Liver (tissue), 9 donors: ENCODE data around the gene ADH1A. TPM values are rescaled to one million over a fixed set of nuclear protein-coding genes. Genes with fewer than 3 reads are reported as not detected.
"Not testable (repeated sequence)": the region's sequence is repeated elsewhere in the genome, so short reads cannot be mapped to it uniquely, and the experiment has no call there.

Source experiments
- DNase-seq: peaks from one replicate; pipeline ENCODE4 v3.0.0-alpha.2; 2017; ENCODE audit warnings: low spot score
- H3K27ac ChIP-seq, 2 donors: one replicate each; pipeline ENCODE4 v1.7.0; 2013; ENCODE audit warnings: inconsistent platforms in 2 of 2, low read length in 2 of 2, control low read depth in 1 of 2, low read depth in 1 of 2, mild to moderate bottlenecking in 1 of 2
- H3K27me3 ChIP-seq, 4 donors: one replicate each; pipeline versions ENCODE4 v1.6.1 to v1.7.0; 2013; ENCODE audit warnings: low read length in 3 of 4, inconsistent platforms in 1 of 4, mild to moderate bottlenecking in 1 of 4, moderate library complexity in 1 of 4; ENCODE audit not compliant: control insufficient read depth in 4 of 4, insufficient read depth in 4 of 4
- H3K36me3 ChIP-seq, 4 donors: one replicate each; pipeline versions ENCODE4 v1.6.1 to v1.7.0; 2013; ENCODE audit warnings: low read length in 3 of 4, mild to moderate bottlenecking in 3 of 4, low read depth in 1 of 4, moderate library complexity in 1 of 4; ENCODE audit not compliant: control insufficient read depth in 4 of 4, insufficient read depth in 3 of 4
- H3K4me1 ChIP-seq, 4 donors: one replicate each; pipeline versions ENCODE4 v1.6.1 to v1.7.0; 2013; ENCODE audit warnings: low read length in 3 of 4, mild to moderate bottlenecking in 3 of 4, moderate library complexity in 1 of 4; ENCODE audit not compliant: control insufficient read depth in 4 of 4, insufficient read depth in 4 of 4
- H3K4me3 ChIP-seq, 3 donors: one replicate each; pipeline versions ENCODE4 v1.6.1 to v1.7.0; 2013; ENCODE audit warnings: low read length in 3 of 3, control low read depth in 1 of 3, low read depth in 1 of 3, mild to moderate bottlenecking in 1 of 3
- H3K9ac ChIP-seq, 2 donors: one replicate each; pipeline ENCODE4 v1.7.0; 2013; ENCODE audit warnings: low read length in 2 of 2, mild to moderate bottlenecking in 2 of 2, moderate library complexity in 2 of 2, control low read depth in 1 of 2, low read depth in 1 of 2
- H3K9me3 ChIP-seq, 4 donors: one replicate each; pipeline versions ENCODE4 v1.6.1 to v1.7.0; 2013; ENCODE audit warnings: low read length in 3 of 4; ENCODE audit not compliant: control insufficient read depth in 4 of 4
- FOXA1 ChIP-seq: IDR thresholded peaks from 2 replicates; pipeline ENCODE4 v1.6.1; 2016; ENCODE audit warnings: antibody characterized with exemption
- FOXA2 ChIP-seq: IDR thresholded peaks from 2 replicates; pipeline ENCODE4 v1.6.1; 2016; ENCODE audit warnings: antibody characterized with exemption
- HNF4A ChIP-seq, 2 donors: conservative IDR thresholded peaks; 2 replicates each; pipeline ENCODE4 v1.6.1; 2016; ENCODE audit warnings: antibody characterized with exemption in 2 of 2, mild to moderate bottlenecking in 2 of 2
- HNF4G ChIP-seq: IDR thresholded peaks from 2 replicates; pipeline ENCODE4 v1.6.1; 2016; ENCODE audit warnings: antibody characterized with exemption
- JUND ChIP-seq, 2 donors: IDR thresholded peaks; 2 replicates each; pipeline ENCODE4 v1.6.1; 2016; ENCODE audit warnings: antibody characterized with exemption in 2 of 2
- NR2F2 ChIP-seq: IDR thresholded peaks from 2 replicates; pipeline ENCODE4 v1.6.1; 2016; ENCODE audit warnings: antibody characterized with exemption
- RAD21 ChIP-seq, 2 donors: IDR thresholded peaks; 2 replicates each; pipeline ENCODE4 v1.6.1; 2016; ENCODE audit warnings: antibody characterized with exemption in 2 of 2, mild to moderate bottlenecking in 2 of 2
- RXRA ChIP-seq, 2 donors: IDR thresholded peaks; 2 replicates each; pipeline ENCODE4 v1.6.1; 2017 to 2018; ENCODE audit warnings: antibody characterized with exemption in 2 of 2, mild to moderate bottlenecking in 1 of 2
- SP1 ChIP-seq: IDR thresholded peaks from 2 replicates; pipeline ENCODE4 v1.6.1; 2018; ENCODE audit warnings: antibody characterized with exemption, mild to moderate bottlenecking
- TAF1 ChIP-seq: conservative IDR thresholded peaks from 2 replicates; pipeline ENCODE4 v1.6.1; 2016; ENCODE audit warnings: antibody characterized with exemption, mild to moderate bottlenecking
- YY1 ChIP-seq: IDR thresholded peaks from 2 replicates; pipeline ENCODE4 v1.6.1; 2016; ENCODE audit warnings: antibody characterized with exemption, mild to moderate bottlenecking
- WGBS: extraction: QIAGEN DNeasy Blood & Tissue Kit; methylation state at CpG from one replicate; pipeline ENCODE4 v1.1.7; 2013; 5-methylcytosine and 5-hydroxymethylcytosine counted together
- polyA plus RNA-seq, 2 donors: library from polyadenylated mRNA; stranded (reverse) in 1 of 2; unstranded in 1 of 2; fragments of 200-250 nt in 1 of 2; fragments of >200 nt in 1 of 2; fragmentation: Nextera tagmentation in 1 of 2; extraction: Ambion mirVana in 1 of 2; gene quantifications; one replicate each; pipeline versions ENCODE4 v1.2.1 to v1.2.3, GENCODE V29; 2013 to 2015
- total RNA-seq, 2 donors: library from RNA; depleted of rRNA; stranded (reverse); fragments of >200 nt; gene quantifications; one replicate each; pipeline ENCODE4 v1.2.3, GENCODE V29; 2014
- TF ChIP-seq, protein P1 (sequence below): fragments of 150-350 bp; IDR thresholded peaks from 2 replicates; pipeline ENCODE4 v1.5.1; 2017; ENCODE audit warnings: improper control_type of control experiment, low read depth, low read length; ENCODE audit not compliant: missing input control
- TF ChIP-seq, protein P2 (sequence below): IDR thresholded peaks from 2 replicates; pipeline ENCODE4 v1.6.1; 2016; ENCODE audit warnings: antibody characterized with exemption
- TF ChIP-seq, protein P3 (sequence below): IDR thresholded peaks from 2 replicates; pipeline ENCODE4 v1.6.1; 2016; ENCODE audit warnings: antibody characterized with exemption
- TF ChIP-seq, protein P4 (sequence below): IDR thresholded peaks from 2 replicates; pipeline ENCODE4 v1.6.1; 2016; ENCODE audit warnings: antibody characterized with exemption
- TF ChIP-seq, protein P5 (sequence below): IDR thresholded peaks from 2 replicates; pipeline ENCODE4 v1.6.1; 2016; ENCODE audit warnings: antibody characterized with exemption, mild to moderate bottlenecking
- donor health status: healthy.
- donor health status: healthy.
- donor health status: healthy.
- donor health status: healthy.
- donor health status: healthy.

The ADH1A gene
- total and polyA plus RNA-seq, 4 donors: 123 to 554 (median 347) TPM

DNA sequence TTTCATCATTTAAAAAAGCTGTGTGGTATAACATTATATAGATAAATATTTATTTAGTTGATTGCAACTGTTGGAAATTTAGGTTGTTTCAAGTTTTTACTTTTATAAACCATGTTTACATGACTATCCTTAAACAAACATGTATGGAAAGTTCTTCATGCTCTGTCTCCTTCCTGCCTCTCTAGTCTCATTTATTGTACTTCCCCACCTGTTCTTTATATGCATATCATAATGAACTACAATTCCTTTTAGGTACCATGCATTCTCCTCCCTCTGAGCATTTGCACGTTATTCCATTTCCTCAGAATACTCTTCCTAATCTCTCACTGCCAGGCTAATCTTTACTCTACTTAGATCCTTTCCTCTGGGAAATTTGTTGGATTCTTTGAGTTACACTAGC is 54.8 kb downstream of the ADH1A start (continued):
- TF ChIP-seq, protein P1, sequence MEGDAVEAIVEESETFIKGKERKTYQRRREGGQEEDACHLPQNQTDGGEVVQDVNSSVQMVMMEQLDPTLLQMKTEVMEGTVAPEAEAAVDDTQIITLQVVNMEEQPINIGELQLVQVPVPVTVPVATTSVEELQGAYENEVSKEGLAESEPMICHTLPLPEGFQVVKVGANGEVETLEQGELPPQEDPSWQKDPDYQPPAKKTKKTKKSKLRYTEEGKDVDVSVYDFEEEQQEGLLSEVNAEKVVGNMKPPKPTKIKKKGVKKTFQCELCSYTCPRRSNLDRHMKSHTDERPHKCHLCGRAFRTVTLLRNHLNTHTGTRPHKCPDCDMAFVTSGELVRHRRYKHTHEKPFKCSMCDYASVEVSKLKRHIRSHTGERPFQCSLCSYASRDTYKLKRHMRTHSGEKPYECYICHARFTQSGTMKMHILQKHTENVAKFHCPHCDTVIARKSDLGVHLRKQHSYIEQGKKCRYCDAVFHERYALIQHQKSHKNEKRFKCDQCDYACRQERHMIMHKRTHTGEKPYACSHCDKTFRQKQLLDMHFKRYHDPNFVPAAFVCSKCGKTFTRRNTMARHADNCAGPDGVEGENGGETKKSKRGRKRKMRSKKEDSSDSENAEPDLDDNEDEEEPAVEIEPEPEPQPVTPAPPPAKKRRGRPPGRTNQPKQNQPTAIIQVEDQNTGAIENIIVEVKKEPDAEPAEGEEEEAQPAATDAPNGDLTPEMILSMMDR: no peak
- TF ChIP-seq NR2F2: no peak
- TF ChIP-seq HNF4A (conservative IDR thresholded peaks at IDR 0.05): no peak

DNA sequence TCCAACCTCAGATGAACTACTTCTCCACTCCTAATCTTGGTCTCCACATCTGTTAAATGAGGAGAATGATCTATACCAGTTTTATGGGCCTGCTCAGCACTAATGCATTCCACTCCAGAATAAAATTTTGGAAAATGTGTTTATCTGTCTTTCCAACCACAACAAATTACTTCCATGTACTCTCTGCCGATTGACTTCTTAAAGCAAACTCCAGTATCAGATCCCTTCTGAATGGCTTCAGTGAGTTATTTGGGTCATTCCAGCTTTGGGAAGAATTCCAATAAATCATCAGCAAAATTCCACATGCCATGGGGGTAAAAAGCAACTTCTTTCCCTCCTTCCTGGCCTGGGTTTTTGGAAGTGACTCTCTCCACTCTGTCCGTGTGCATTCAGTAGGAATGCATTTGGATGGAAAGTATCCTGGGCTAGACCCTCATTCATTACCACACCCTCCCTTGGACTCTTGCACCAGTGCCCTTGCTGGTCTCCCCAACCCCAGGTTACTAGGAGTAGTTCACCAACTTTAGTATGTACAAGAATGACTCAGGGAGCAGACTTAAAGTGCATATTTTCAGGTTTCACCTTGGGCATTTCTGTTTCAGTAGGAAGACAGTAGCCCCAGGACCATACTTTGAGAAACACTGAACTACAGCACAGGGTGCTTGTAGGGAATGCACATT is 56.3 kb downstream of the ADH1A start:
- Histone ChIP-seq H3K4me3 (no peak overlapping the region), H3K36me3 (no peaks in the 10 kb centered on the region), H3K9ac (no peak overlapping the region), H3K27ac (no peak overlapping the region), H3K9me3 (no peaks in the 10 kb centered on the region), H3K4me1 (no peaks in the 10 kb centered on the region), H3K27me3 (no peaks in the 10 kb centered on the region)
- TF ChIP-seq YY1: no peak
- TF ChIP-seq TAF1: no peak
- no peak for TF ChIP-seq FOXA1
- TF ChIP-seq, protein P2, sequence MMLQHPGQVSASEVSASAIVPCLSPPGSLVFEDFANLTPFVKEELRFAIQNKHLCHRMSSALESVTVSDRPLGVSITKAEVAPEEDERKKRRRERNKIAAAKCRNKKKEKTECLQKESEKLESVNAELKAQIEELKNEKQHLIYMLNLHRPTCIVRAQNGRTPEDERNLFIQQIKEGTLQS: no peak
- TF ChIP-seq, protein P3, sequence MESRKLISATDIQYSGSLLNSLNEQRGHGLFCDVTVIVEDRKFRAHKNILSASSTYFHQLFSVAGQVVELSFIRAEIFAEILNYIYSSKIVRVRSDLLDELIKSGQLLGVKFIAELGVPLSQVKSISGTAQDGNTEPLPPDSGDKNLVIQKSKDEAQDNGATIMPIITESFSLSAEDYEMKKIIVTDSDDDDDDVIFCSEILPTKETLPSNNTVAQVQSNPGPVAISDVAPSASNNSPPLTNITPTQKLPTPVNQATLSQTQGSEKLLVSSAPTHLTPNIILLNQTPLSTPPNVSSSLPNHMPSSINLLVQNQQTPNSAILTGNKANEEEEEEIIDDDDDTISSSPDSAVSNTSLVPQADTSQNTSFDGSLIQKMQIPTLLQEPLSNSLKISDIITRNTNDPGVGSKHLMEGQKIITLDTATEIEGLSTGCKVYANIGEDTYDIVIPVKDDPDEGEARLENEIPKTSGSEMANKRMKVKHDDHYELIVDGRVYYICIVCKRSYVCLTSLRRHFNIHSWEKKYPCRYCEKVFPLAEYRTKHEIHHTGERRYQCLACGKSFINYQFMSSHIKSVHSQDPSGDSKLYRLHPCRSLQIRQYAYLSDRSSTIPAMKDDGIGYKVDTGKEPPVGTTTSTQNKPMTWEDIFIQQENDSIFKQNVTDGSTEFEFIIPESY: no peak
- TF ChIP-seq RAD21 (IDR thresholded peaks at IDR 0.05): no peak
- no peak for TF ChIP-seq JUND (IDR thresholded peaks at IDR 0.05)
- no peak for TF ChIP-seq RXRA (IDR thresholded peaks at IDR 0.05)
- no peak for TF ChIP-seq HNF4G
- TF ChIP-seq NR2F2: no peak
- TF ChIP-seq, protein P4, sequence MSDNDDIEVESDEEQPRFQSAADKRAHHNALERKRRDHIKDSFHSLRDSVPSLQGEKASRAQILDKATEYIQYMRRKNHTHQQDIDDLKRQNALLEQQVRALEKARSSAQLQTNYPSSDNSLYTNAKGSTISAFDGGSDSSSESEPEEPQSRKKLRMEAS: no peak
- TF ChIP-seq FOXA2: no peak
- TF ChIP-seq HNF4A (conservative IDR thresholded peaks at IDR 0.05): no peak
- TF ChIP-seq SP1: no peak
- TF ChIP-seq, protein P5, sequence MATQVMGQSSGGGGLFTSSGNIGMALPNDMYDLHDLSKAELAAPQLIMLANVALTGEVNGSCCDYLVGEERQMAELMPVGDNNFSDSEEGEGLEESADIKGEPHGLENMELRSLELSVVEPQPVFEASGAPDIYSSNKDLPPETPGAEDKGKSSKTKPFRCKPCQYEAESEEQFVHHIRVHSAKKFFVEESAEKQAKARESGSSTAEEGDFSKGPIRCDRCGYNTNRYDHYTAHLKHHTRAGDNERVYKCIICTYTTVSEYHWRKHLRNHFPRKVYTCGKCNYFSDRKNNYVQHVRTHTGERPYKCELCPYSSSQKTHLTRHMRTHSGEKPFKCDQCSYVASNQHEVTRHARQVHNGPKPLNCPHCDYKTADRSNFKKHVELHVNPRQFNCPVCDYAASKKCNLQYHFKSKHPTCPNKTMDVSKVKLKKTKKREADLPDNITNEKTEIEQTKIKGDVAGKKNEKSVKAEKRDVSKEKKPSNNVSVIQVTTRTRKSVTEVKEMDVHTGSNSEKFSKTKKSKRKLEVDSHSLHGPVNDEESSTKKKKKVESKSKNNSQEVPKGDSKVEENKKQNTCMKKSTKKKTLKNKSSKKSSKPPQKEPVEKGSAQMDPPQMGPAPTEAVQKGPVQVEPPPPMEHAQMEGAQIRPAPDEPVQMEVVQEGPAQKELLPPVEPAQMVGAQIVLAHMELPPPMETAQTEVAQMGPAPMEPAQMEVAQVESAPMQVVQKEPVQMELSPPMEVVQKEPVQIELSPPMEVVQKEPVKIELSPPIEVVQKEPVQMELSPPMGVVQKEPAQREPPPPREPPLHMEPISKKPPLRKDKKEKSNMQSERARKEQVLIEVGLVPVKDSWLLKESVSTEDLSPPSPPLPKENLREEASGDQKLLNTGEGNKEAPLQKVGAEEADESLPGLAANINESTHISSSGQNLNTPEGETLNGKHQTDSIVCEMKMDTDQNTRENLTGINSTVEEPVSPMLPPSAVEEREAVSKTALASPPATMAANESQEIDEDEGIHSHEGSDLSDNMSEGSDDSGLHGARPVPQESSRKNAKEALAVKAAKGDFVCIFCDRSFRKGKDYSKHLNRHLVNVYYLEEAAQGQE: no peak
- DNase-seq: no peak
- 79% methylated on average over 2 of the region's 2 CpGs for WGBS

DNA sequence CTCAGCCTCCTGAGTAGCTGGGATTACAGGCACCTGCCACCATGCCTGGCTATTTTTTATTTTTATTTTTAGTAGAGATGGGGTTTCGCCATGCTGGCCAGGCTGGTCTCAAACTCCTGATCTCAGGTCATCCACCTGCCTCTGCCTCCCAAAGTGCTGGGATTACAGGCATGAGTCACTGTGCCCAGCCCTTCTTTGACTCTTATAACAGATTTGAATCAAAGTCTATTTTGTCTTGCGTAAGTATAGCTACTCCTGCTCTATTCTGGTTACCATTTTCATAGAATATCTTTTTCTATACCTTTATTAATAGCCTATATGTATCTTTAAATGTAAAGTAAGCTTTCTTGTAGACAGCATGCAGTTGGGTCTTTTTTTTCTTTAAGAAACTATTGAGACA is 57.4 kb downstream of the ADH1A start:
- H3K4me1 ChIP-seq, H3K27ac ChIP-seq, H3K9ac ChIP-seq, H3K9me3 ChIP-seq, H3K4me3 ChIP-seq, DNase-seq, H3K27me3 ChIP-seq, H3K36me3 ChIP-seq: not testable (repeated sequence)
- 94% methylated on average over 2 of the region's 2 CpGs for WGBS

DNA sequence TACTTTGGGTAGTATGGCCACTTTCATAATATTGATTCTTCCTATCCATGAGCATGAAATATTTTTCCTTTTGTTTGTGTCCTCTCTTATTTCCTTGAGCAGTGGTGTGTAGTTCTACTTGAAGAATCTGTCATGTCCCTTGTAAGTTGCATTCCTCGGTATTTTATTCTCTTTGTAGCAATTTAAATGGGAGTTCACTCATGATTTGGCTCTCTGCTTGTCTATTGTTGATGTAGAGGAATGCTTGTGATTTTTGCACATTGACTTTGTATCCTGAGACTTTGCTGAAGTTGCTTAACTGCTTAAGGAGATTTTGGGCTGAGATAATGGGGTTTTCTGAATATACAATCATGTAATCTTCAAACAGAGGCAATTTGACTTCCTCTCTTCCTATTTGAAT is 62.1 kb downstream of the ADH1A start:
- H3K27ac ChIP-seq, H3K4me3 ChIP-seq, H3K36me3 ChIP-seq, H3K9me3 ChIP-seq, H3K4me1 ChIP-seq, H3K27me3 ChIP-seq, DNase-seq, H3K9ac ChIP-seq: not testable (repeated sequence)
- 46% methylated on average over 1 of the region's 1 CpG for WGBS

DNA sequence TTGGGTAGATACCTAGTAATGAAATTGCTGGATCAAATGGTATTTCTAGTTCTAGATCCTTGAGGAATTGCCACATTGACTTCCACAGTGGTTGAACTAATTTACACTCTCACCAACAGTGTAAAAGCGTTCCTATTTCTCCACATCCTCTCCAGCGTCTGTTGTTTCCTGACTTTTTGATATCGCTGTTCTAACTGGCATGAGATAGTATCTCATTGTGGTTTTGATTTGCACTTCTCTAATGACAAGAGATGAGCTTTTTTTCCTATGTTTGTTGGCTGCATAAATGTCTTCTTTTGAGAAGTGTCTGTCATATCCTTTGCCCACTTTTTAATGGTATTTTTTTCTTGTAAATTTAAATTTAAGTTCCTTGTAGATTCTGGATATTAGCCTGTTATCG is 63.1 kb downstream of the ADH1A start:
- not testable (repeated sequence) for H3K9me3 ChIP-seq, DNase-seq, H3K4me1 ChIP-seq, H3K27ac ChIP-seq, H3K4me3 ChIP-seq, H3K9ac ChIP-seq, H3K36me3 ChIP-seq, H3K27me3 ChIP-seq
- 86% methylated on average over 4 of the region's 4 CpGs for WGBS
